Calu3 (cell line): Measurements from ENCODE around the gene LLGL2. TPM values are rescaled to one million over a fixed set of nuclear protein-coding genes. Genes with fewer than 3 reads are reported as not detected.

ENCODE experiments used
- BruUV-seq: library from RNA; stranded (reverse); fragments of 400-500 nt; replicated peaks from 2 replicates; lab custom pipeline; 2021; lab: Mats Ljungman, UMichigan
- CTCF ChIA-PET: fragments of 300-600 bp; sonication (Branson Sonifier 250); formaldehyde crosslinking; loops from one replicate; lab custom pipeline; 2022; ENCODE audit warnings: antibody characterized with exemption; lab: Charles Lee
- DNase-seq: peaks from one replicate; pipeline ENCODE4 v3.0.0; 2022
- H3K27ac Mint-ChIP-seq: one replicate; pipeline ENCODE4 v1.8.0; 2022; ENCODE audit warnings: mixed read lengths; ENCODE audit not compliant: unreplicated experiment
- H3K27me3 Mint-ChIP-seq: one replicate; pipeline ENCODE4 v1.8.0; 2022; ENCODE audit warnings: mixed read lengths; ENCODE audit not compliant: unreplicated experiment
- H3K36me3 Mint-ChIP-seq: one replicate; pipeline ENCODE4 v1.8.0; 2022; ENCODE audit warnings: mild to moderate bottlenecking, moderate library complexity, mixed read lengths; ENCODE audit not compliant: insufficient read depth, unreplicated experiment
- H3K4me1 Mint-ChIP-seq: one replicate; pipeline ENCODE4 v1.8.0; 2022; ENCODE audit warnings: mild to moderate bottlenecking, low read depth, mixed read lengths; ENCODE audit not compliant: unreplicated experiment
- H3K4me3 Mint-ChIP-seq: one replicate; pipeline ENCODE4 v1.8.0; 2022; ENCODE audit warnings: mild to moderate bottlenecking, low read depth, moderate library complexity, mixed read lengths; ENCODE audit not compliant: unreplicated experiment
- H3K9me3 Mint-ChIP-seq: one replicate; pipeline ENCODE4 v1.8.0; 2022; ENCODE audit warnings: low read depth, mixed read lengths; ENCODE audit not compliant: unreplicated experiment
- CTCF ChIP-seq: fragments of 200-600 bp; IDR thresholded peaks from one replicate; pipeline ENCODE4 v1.8.0; 2022; ENCODE audit warnings: antibody characterized with exemption; ENCODE audit not compliant: unreplicated experiment
- intact Hi-C: fragments of 100-400 bp; cut with micrococcal nuclease; formaldehyde crosslinking; loops from one replicate; pipeline ENCODE4 v1.10.0; 2022; ENCODE audit not compliant: unreplicated experiment
- total RNA-seq: library from RNA; stranded (reverse); gene quantifications from 2 replicates; pipeline ENCODE4 v1.2.3, GENCODE V29; 2022

Gene LLGL2
- total RNA-seq, 1 experiment from 2014 or later: 208 TPM

GRCh38 chr17:75558666-75559530 is 33.4 kb downstream of the LLGL2 start:
- intact Hi-C loops: no loop called here
- no peak for DNase-seq
- no peak for TF ChIP-seq CTCF
- H3K27me3 Mint-ChIP-seq: no peaks in the 10 kb centered on the region
- no peak overlapping the region for H3K27ac Mint-ChIP-seq
- BruUV-seq: no TSS peak
- CTCF ChIA-PET: interaction anchor here (0.7 kb wide), 1 partner anchor 10 kb away, joined by 3 read pairs; no protein-coding TSS in a partner anchor
- no peaks in the 10 kb centered on the region for H3K9me3 Mint-ChIP-seq
- no peak overlapping the region for H3K4me3 Mint-ChIP-seq
- peaks cover 13% of the 10 kb centered on the region for H3K4me1 Mint-ChIP-seq
- H3K36me3 Mint-ChIP-seq: peaks cover 51% of the 10 kb centered on the region

- TF ChIP-seq CTCF: no peak
- BruUV-seq: no TSS peak
- H3K27ac Mint-ChIP-seq: no peak overlapping the region
- intact Hi-C loops: no loop called here
- DNase-seq: no peak
- no peaks in the 10 kb centered on the region for H3K9me3 Mint-ChIP-seq
- CTCF ChIA-PET: no interaction called here
- H3K4me1 Mint-ChIP-seq: peaks cover 13% of the 10 kb centered on the region
- no peak overlapping the region for H3K4me3 Mint-ChIP-seq
- no peaks in the 10 kb centered on the region for H3K27me3 Mint-ChIP-seq
- H3K36me3 Mint-ChIP-seq: peaks cover 62% of the 10 kb centered on the region
These were observed 34.5 kb downstream of the LLGL2 start for GRCh38 chr17:75559958-75560533.

- intact Hi-C loops: no loop called here
- BruUV-seq: no TSS peak
- no peaks in the 10 kb centered on the region for H3K27me3 Mint-ChIP-seq
- H3K36me3 Mint-ChIP-seq: peaks cover 67% of the 10 kb centered on the region
- no peak overlapping the region for H3K4me3 Mint-ChIP-seq
- H3K9me3 Mint-ChIP-seq: no peaks in the 10 kb centered on the region
- no peak for TF ChIP-seq CTCF
- peaks cover 13% of the 10 kb centered on the region for H3K4me1 Mint-ChIP-seq
- DNase-seq: no peak
- CTCF ChIA-PET: no interaction called here
- no peak overlapping the region for H3K27ac Mint-ChIP-seq
These were observed 36.6 kb downstream of the LLGL2 start for GRCh38 chr17:75561927-75562603.

- H3K4me3 Mint-ChIP-seq: no peak overlapping the region
- peaks cover 13% of the 10 kb centered on the region for H3K4me1 Mint-ChIP-seq
- no TSS peak for BruUV-seq
- no peak for TF ChIP-seq CTCF
- no peak overlapping the region for H3K27ac Mint-ChIP-seq
- intact Hi-C loops: no loop called here
- CTCF ChIA-PET: no interaction called here
- no peak for DNase-seq
- H3K36me3 Mint-ChIP-seq: peaks cover 72% of the 10 kb centered on the region
- no peaks in the 10 kb centered on the region for H3K27me3 Mint-ChIP-seq
- H3K9me3 Mint-ChIP-seq: no peaks in the 10 kb centered on the region
These were observed 37.7 kb downstream of the LLGL2 start for GRCh38 chr17:75563063-75563758.
